Stimulated activated CD4-positive, alpha-beta T cell treated with anti-CD3 and anti-CD28 coated beads, Interleukin-1b, Interleukin-23, amount 100 ng/mL, for 1 hour (primary cell): ENCODE measurements around the gene SLC9A7.
"Not testable (repeated sequence)": the region's sequence is repeated elsewhere in the genome, so short reads cannot be mapped to it uniquely, and the experiment has no call there.

Experiments used
- DNase-seq, 2 donors: peaks; one replicate each; pipeline ENCODE4 v3.0.0-alpha.2; 2020; ENCODE audit warnings: low read depth in 2 of 2

Gene SLC9A7

GRCh38 chrX:46754036-46754435 lies 4.9 kb downstream of the SLC9A7 start:
- DNase-seq = no peak

- no peak for DNase-seq
Measured at GRCh38 chrX:46750889-46751288, 8.0 kb downstream of the SLC9A7 start.

- DNase-seq = no peak
Measured at GRCh38 chrX:46744009-46744408, 14.9 kb downstream of the SLC9A7 start.

GRCh38 chrX:46743046-46743445 lies 15.9 kb downstream of the SLC9A7 start:
- no peak for DNase-seq

- DNase-seq = no peak
Measured at GRCh38 chrX:46739736-46740135, 19.2 kb downstream of the SLC9A7 start.

- DNase-seq = no peak
Measured at GRCh38 chrX:46737462-46737861, 21.5 kb downstream of the SLC9A7 start.

- DNase-seq = no peak
Measured at GRCh38 chrX:46737041-46737440, 21.9 kb downstream of the SLC9A7 start.

GRCh38 chrX:46735622-46736021 lies 23.3 kb downstream of the SLC9A7 start:
- no peak for DNase-seq

- no peak for DNase-seq
Measured at GRCh38 chrX:46733226-46733625, 25.7 kb downstream of the SLC9A7 start.

- DNase-seq = no peak
Measured at GRCh38 chrX:46730765-46731164, 28.2 kb downstream of the SLC9A7 start.

GRCh38 chrX:46727441-46727840 lies 31.5 kb downstream of the SLC9A7 start:
- DNase-seq = no peak

- not testable (repeated sequence) for DNase-seq
Measured at GRCh38 chrX:46723569-46723927, 35.4 kb downstream of the SLC9A7 start.

- no peak for DNase-seq
Measured at GRCh38 chrX:46722742-46723568, 36.0 kb downstream of the SLC9A7 start.

- DNase-seq = no peak
Measured at GRCh38 chrX:46716796-46717195, 42.1 kb downstream of the SLC9A7 start.

GRCh38 chrX:46715997-46716396 lies 42.9 kb downstream of the SLC9A7 start:
- no peak for DNase-seq

- DNase-seq = no peak
Measured at GRCh38 chrX:46715530-46715929, 43.4 kb downstream of the SLC9A7 start.

GRCh38 chrX:46713672-46714490 lies 45.0 kb downstream of the SLC9A7 start:
- no peak for DNase-seq

GRCh38 chrX:46712764-46713163 lies 46.2 kb downstream of the SLC9A7 start:
- DNase-seq = no peak

- DNase-seq = no peak
Measured at GRCh38 chrX:46710927-46711623, 47.8 kb downstream of the SLC9A7 start.

- DNase-seq = no peak
Measured at GRCh38 chrX:46710425-46710824, 48.5 kb downstream of the SLC9A7 start.

GRCh38 chrX:46707274-46707965 lies 51.5 kb downstream of the SLC9A7 start:
- no peak for DNase-seq
